ENCODE measurements around the gene MAP1S.
A peak's percentile ranks its signal among the peaks of the same experiment; 100 is the strongest.

Gene MAP1S

GRCh38 chr19:17718947-17719711 is at the start of gene MAP1S:
MAP1S (plus strand) TSS chr19:17719480; CDS start chr19:17719503, 23 bp downstream.
- peak; percentile 74 for DNase-seq

- DNase-seq = no peak
These were observed 47.4 kb upstream of the MAP1S start for GRCh38 chr19:17671906-17672305.

GRCh38 chr19:17673937-17674799 is 45.1 kb upstream of the MAP1S start:
- DNase-seq = no peak

- no peak for DNase-seq
These were observed 43.0 kb upstream of the MAP1S start for GRCh38 chr19:17676295-17676694.

- no peak for DNase-seq
These were observed 42.3 kb upstream of the MAP1S start for GRCh38 chr19:17677002-17677401.

- DNase-seq = no peak
These were observed 40.4 kb upstream of the MAP1S start for GRCh38 chr19:17678836-17679235.

GRCh38 chr19:17679526-17680229 is 39.6 kb upstream of the MAP1S start:
- no peak for DNase-seq

- peak; percentile 41 for DNase-seq
These were observed 39.0 kb upstream of the MAP1S start for GRCh38 chr19:17680230-17680722.

- DNase-seq = no peak
These were observed 37.7 kb upstream of the MAP1S start for GRCh38 chr19:17681505-17682125.

- no peak for DNase-seq
These were observed 37.0 kb upstream of the MAP1S start for GRCh38 chr19:17682273-17682672.

- DNase-seq = no peak
These were observed 36.2 kb upstream of the MAP1S start for GRCh38 chr19:17683078-17683477.

- no peak for DNase-seq
These were observed 35.0 kb upstream of the MAP1S start for GRCh38 chr19:17684256-17684655.

GRCh38 chr19:17685451-17686022 is 33.7 kb upstream of the MAP1S start:
- DNase-seq = no peak

GRCh38 chr19:17686023-17686521 is 33.2 kb upstream of the MAP1S start:
- DNase-seq = no peak

- DNase-seq = peak; percentile 51
These were observed 32.7 kb upstream of the MAP1S start for GRCh38 chr19:17686592-17687024.

- DNase-seq = no peak
These were observed 32.0 kb upstream of the MAP1S start for GRCh38 chr19:17687141-17687856.

- peak; percentile 68 for DNase-seq
These were observed 31.2 kb upstream of the MAP1S start, which contains the start of gene UNC13A for GRCh38 chr19:17687857-17688784. UNC13A (minus strand) TSS chr19:17688354; CDS start chr19:17688199, 155 bp downstream.

- no peak for DNase-seq
These were observed 30.3 kb upstream of the MAP1S start for GRCh38 chr19:17688853-17689595.

- no peak for DNase-seq
These were observed 26.7 kb upstream of the MAP1S start for GRCh38 chr19:17692566-17692965.
